Stomach (tissue), 9 donors: Measurements from ENCODE around the gene NELL1. TPM values are rescaled to one million over a fixed set of nuclear protein-coding genes. Genes with fewer than 3 reads are reported as not detected.

ENCODE experiments used
- DNase-seq, 2 donors: peaks; one replicate each; pipeline versions ENCODE4 v3.0.0 to v3.0.0-alpha.2; 2013 to 2019
- H3K27ac ChIP-seq, 5 donors: fragments of 200-600 bp in 4 of 5; sonication (generic) in 4 of 5; one replicate each; pipeline ENCODE4 v1.5.1; 2013 to 2019; ENCODE audit warnings: mild to moderate bottlenecking in 1 of 5, moderate library complexity in 1 of 5
- H3K27me3 ChIP-seq, 3 donors: fragments of 200-600 bp; sonication (generic); one replicate each; pipeline ENCODE4 v1.5.1; 2017 to 2019; ENCODE audit warnings: mixed run types in 1 of 3
- H3K36me3 ChIP-seq, 4 donors: fragments of 200-600 bp; sonication (generic); 1 replicate in 3 of 4; 2 replicates in 1 of 4; pipeline ENCODE4 v1.5.1; 2016 to 2019
- H3K4me1 ChIP-seq, 4 donors: fragments of 200-600 bp; sonication (generic); one replicate each; pipeline ENCODE4 v1.5.1; 2016 to 2019
- H3K4me3 ChIP-seq, 4 donors: fragments of 200-600 bp; sonication (generic) in 3 of 4; one replicate each; pipeline ENCODE4 v1.5.1; 2016 to 2019; ENCODE audit warnings: mild to moderate bottlenecking in 1 of 4
- H3K9me3 ChIP-seq, 4 donors: fragments of 200-600 bp; sonication (generic); one replicate each; pipeline ENCODE4 v1.5.1; 2016 to 2019
- CTCF ChIP-seq, 7 experiments: fragments of 450-650 bp in 4 of 7; fragments of 200-600 bp in 3 of 7; sonication (generic) in 3 of 7; IDR thresholded peaks; one replicate each; pipeline ENCODE4 v1.5.1; 2016 to 2019; ENCODE audit warnings: antibody characterized with exemption in 7 of 7, control low read depth in 2 of 7, mild to moderate bottlenecking in 1 of 7
- EP300 ChIP-seq: sonication (generic); formaldehyde crosslinking; IDR thresholded peaks from one replicate; pipeline ENCODE4 v1.6.1; 2017; ENCODE audit warnings: antibody characterized with exemption
- POLR2A ChIP-seq, 4 donors: fragments of 450-650 bp; IDR thresholded peaks; one replicate each; pipeline ENCODE4 v1.6.1; 2016; ENCODE audit warnings: antibody characterized with exemption in 4 of 4, control low read depth in 2 of 4, mild to moderate bottlenecking in 1 of 4, moderate library complexity in 1 of 4
- POLR2AphosphoS5 ChIP-seq, 3 donors: sonication (generic); formaldehyde crosslinking; IDR thresholded peaks; one replicate each; pipeline ENCODE4 v1.6.1; 2016; ENCODE audit warnings: antibody characterized with exemption in 3 of 3
- WGBS, 5 donors: extraction: QIAGEN DNeasy Blood & Tissue Kit in 3 of 5; methylation state at CpG; one replicate each; pipeline versions ENCODE4 v1.1.5 to v1.1.7; 2013 to 2018; 5-methylcytosine and 5-hydroxymethylcytosine counted together
- intact Hi-C: fragments of 100-400 bp; cut with DNase I; formaldehyde crosslinking; loops from one replicate; pipeline ENCODE4 v1.15.1; 2023; ENCODE audit warnings: low total_unique reads
- polyA plus RNA-seq, 3 donors: library from polyadenylated mRNA; stranded (reverse); fragments of 200-250 nt; gene quantifications; one replicate each; pipeline ENCODE4 v1.2.3, GENCODE V29; 2013
- total RNA-seq, 5 donors: library from RNA; depleted of rRNA; stranded (reverse); fragments of >200 nt; gene quantifications; one replicate each; pipeline versions ENCODE4 v1.1.0 to v1.2.3, GENCODE V29; 2014 to 2016
- donor health status: healthy with polysubstance abuse.
- donor health status: Bipolar disorder and iron deficiency.
- donor health status: healthy.

The NELL1 gene
- total and polyA plus RNA-seq, 8 donors, result 0.05 to 15.4 (median 2.7) TPM; not detected in 5

- WGBS, 5 donors, result 65 to 74% (median 73%) methylated on average over 5 of the region's 5 CpGs
- H3K4me1 ChIP-seq, result no peaks in the 10 kb centered on the region
- intact Hi-C loops, result no loop called here
- TF ChIP-seq CTCF (IDR thresholded peaks at IDR 0.05) (no peak), EP300 (no peak), POLR2A (IDR thresholded peaks at IDR 0.05) (no peak), POLR2AphosphoS5 (IDR thresholded peaks at IDR 0.05) (no peak)
- H3K27ac ChIP-seq, result no peak overlapping the region
- H3K9me3 ChIP-seq, result peaks cover 0 to 12% (median 0%) of the 10 kb centered on the region in 4 donors
- H3K36me3 ChIP-seq, result no peaks in the 10 kb centered on the region
- no peaks in the 10 kb centered on the region for H3K27me3 ChIP-seq
- H3K4me3 ChIP-seq, result no peak overlapping the region
- DNase-seq, result no peak
These were observed 37.7 kb upstream of the NELL1 start for GRCh38 chr11:20631519-20632168.

DNA sequence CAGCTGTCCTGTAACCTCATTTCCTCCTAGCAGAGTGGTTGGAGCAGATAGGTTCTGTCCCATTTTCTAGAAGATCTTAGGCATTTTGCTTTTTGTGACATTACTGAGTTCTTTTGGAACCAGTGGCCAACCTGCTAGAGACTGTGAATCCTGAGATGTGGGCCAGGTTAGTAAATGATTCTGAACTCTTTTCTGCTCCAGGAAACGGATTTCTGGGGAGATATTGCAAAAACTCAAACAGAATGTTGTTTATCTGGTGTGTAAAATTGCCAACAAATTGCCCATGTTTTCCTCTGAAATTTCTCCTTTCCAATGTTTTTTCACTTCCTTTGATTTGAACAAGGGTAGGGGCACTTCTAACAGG is 37.2 kb upstream of the NELL1 start:
- intact Hi-C loops, result no loop called here
- 18 to 58% (median 34%) methylated on average over 1 of the region's 1 CpG for WGBS, 5 donors
- Histone ChIP-seq H3K27me3 (no peaks in the 10 kb centered on the region), H3K4me1 (no peaks in the 10 kb centered on the region), H3K4me3 (no peak overlapping the region), H3K27ac (no peak overlapping the region), H3K9me3 (peaks cover 0 to 12% (median 0%) of the 10 kb centered on the region in 4 donors), H3K36me3 (no peaks in the 10 kb centered on the region)
- no peak for DNase-seq
- TF ChIP-seq POLR2A (IDR thresholded peaks at IDR 0.05) (no peak), POLR2AphosphoS5 (IDR thresholded peaks at IDR 0.05) (no peak), CTCF (IDR thresholded peaks at IDR 0.05) (no peak), EP300 (no peak)

GRCh38 chr11:20634044-20634443 is 35.3 kb upstream of the NELL1 start:
- H3K36me3 ChIP-seq, result no peaks in the 10 kb centered on the region
- TF ChIP-seq POLR2AphosphoS5 (IDR thresholded peaks at IDR 0.05) (no peak), CTCF (IDR thresholded peaks at IDR 0.05) (no peak), EP300 (no peak), POLR2A (IDR thresholded peaks at IDR 0.05) (no peak)
- WGBS, 5 donors, result 84 to 94% (median 87%) methylated on average over 5 of the region's 5 CpGs

DNA sequence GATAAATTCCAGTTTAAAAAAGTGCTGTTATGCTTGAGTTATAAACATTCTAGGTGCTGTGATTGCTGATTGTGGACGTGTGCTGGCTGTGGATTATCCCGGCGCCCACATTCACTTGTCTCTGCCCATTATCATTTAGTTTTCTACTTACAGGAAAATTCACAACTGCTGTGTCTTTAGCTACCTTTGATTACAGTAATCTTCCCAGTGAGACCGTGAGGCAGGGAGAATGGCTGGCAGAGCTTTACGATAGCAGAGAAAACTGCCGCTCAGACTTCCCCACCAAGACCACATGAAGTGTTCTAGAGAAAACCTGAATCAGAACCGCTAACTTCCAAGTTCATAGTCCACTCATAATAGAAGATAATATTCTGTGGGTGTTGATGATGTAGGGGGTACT is 34.6 kb upstream of the NELL1 start:
- no peak for TF ChIP-seq CTCF (IDR thresholded peaks at IDR 0.05)
- TF ChIP-seq POLR2A (IDR thresholded peaks at IDR 0.05), result no peak
- TF ChIP-seq EP300, result no peak
- no peak for TF ChIP-seq POLR2AphosphoS5 (IDR thresholded peaks at IDR 0.05)
- no peak overlapping the region for H3K4me3 ChIP-seq
- intact Hi-C loops, result no loop called here
- DNase-seq, result no peak
- no peaks in the 10 kb centered on the region for H3K4me1 ChIP-seq
- WGBS, 5 donors, result 76 to 81% (median 79%) methylated on average over 7 of the region's 7 CpGs
- no peak overlapping the region for H3K27ac ChIP-seq
- H3K36me3 ChIP-seq, result no peaks in the 10 kb centered on the region
- H3K27me3 ChIP-seq, result peaks cover 0 to 10% (median 0%) of the 10 kb centered on the region in 3 donors
- H3K9me3 ChIP-seq, result peaks cover 0 to 11% (median 0%) of the 10 kb centered on the region in 4 donors

More at GRCh38 chr11:20634044-20634443, 35.3 kb upstream of the NELL1 start:
- Histone ChIP-seq H3K4me3 (no peak overlapping the region), H3K4me1 (no peaks in the 10 kb centered on the region), H3K27ac (no peak overlapping the region), H3K27me3 (peaks cover 0 to 4% (median 0%) of the 10 kb centered on the region in 3 donors), H3K9me3 (peaks cover 0 to 12% (median 0%) of the 10 kb centered on the region in 4 donors)
- no peak for DNase-seq
- intact Hi-C loops, result no loop called here
